Epithelial cell of proximal tubule (primary cell): Measurements from ENCODE around the gene ANLN. TPM values are rescaled to one million over a fixed set of nuclear protein-coding genes. Genes with fewer than 3 reads are reported as not detected.

Experiments
- DNase-seq: peaks from one replicate; pipeline ENCODE4 v3.0.0-alpha.2; 2011; ENCODE audit warnings: low read depth
- H3K4me3 ChIP-seq: 2 replicates; pipeline ENCODE4 v1.5.1; 2011; ENCODE audit warnings: low read depth, mild to moderate bottlenecking, low read length
- CTCF ChIP-seq: conservative IDR thresholded peaks from 2 replicates; pipeline ENCODE4 v1.5.1; 2012; ENCODE audit warnings: low read depth, mild to moderate bottlenecking, low read length
- total RNA-seq: library from RNA; depleted of rRNA; stranded (reverse); fragments of >200 nt; gene quantifications from 2 replicates; pipeline ENCODE4 v1.2.3, GENCODE V29; 2015

The ANLN gene
- total RNA-seq, 1 donor from 2014 or later: 155 TPM

GRCh38 chr7:36404639-36405408 lies 15.2 kb downstream of the ANLN start:
- no peak for DNase-seq
- H3K4me3 ChIP-seq: no peak overlapping the region
- no peak for TF ChIP-seq CTCF

- H3K4me3 ChIP-seq: no peak overlapping the region
- DNase-seq: no peak
- TF ChIP-seq CTCF: no peak
Measured at GRCh38 chr7:36405409-36405803, 15.7 kb downstream of the ANLN start.

GRCh38 chr7:36406156-36406555 lies 16.5 kb downstream of the ANLN start:
- no peak for DNase-seq
- no peak for TF ChIP-seq CTCF
- no peak overlapping the region for H3K4me3 ChIP-seq

- TF ChIP-seq CTCF: no peak
- no peak overlapping the region for H3K4me3 ChIP-seq
- no peak for DNase-seq
Measured at GRCh38 chr7:36407636-36408550, 18.2 kb downstream of the ANLN start.

GRCh38 chr7:36408589-36408988 lies 18.9 kb downstream of the ANLN start:
- no peak for DNase-seq
- no peak overlapping the region for H3K4me3 ChIP-seq
- no peak for TF ChIP-seq CTCF

GRCh38 chr7:36409180-36409579 lies 19.5 kb downstream of the ANLN start:
- no peak for TF ChIP-seq CTCF
- no peak for DNase-seq
- no peak overlapping the region for H3K4me3 ChIP-seq
